OCI-LY7 (cell line): ENCODE measurements around the gene TYW1.

Source experiments
- EZH2phosphoT487 ChIP-seq: fragments of 200-600 bp; sonication (generic); IDR thresholded peaks from 2 replicates; pipeline ENCODE4 v1.6.1; 2018; ENCODE audit warnings: low read depth, borderline replicate concordance, mild to moderate bottlenecking, mixed run types, antibody characterized with exemption, low read length, moderate library complexity, mixed read lengths
- TF ChIP-seq, protein P1 (sequence below): fragments of 200-600 bp; sonication (generic); conservative IDR thresholded peaks from 2 replicates; pipeline ENCODE4 v1.5.1; 2014; ENCODE audit warnings: mild to moderate bottlenecking, antibody characterized with exemption, low read length, moderate library complexity, mixed read lengths

GRCh38 chr7:67105377-67105776, 108.7 kb downstream of the TYW1 start:
- TF ChIP-seq, protein P1, sequence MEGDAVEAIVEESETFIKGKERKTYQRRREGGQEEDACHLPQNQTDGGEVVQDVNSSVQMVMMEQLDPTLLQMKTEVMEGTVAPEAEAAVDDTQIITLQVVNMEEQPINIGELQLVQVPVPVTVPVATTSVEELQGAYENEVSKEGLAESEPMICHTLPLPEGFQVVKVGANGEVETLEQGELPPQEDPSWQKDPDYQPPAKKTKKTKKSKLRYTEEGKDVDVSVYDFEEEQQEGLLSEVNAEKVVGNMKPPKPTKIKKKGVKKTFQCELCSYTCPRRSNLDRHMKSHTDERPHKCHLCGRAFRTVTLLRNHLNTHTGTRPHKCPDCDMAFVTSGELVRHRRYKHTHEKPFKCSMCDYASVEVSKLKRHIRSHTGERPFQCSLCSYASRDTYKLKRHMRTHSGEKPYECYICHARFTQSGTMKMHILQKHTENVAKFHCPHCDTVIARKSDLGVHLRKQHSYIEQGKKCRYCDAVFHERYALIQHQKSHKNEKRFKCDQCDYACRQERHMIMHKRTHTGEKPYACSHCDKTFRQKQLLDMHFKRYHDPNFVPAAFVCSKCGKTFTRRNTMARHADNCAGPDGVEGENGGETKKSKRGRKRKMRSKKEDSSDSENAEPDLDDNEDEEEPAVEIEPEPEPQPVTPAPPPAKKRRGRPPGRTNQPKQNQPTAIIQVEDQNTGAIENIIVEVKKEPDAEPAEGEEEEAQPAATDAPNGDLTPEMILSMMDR = no peak
- no peak for TF ChIP-seq EZH2phosphoT487
